HK-2 (cell line): ENCODE data around the gene F11.
"Not testable (repeated sequence)": the region's sequence is repeated elsewhere in the genome, so short reads cannot be mapped to it uniquely, and the experiment has no call there.

Experiments
- DNase-seq: peaks from one replicate; pipeline ENCODE4 v3.0.0-alpha.2; 2018; ENCODE audit not compliant: unreplicated experiment

Gene F11

GRCh38 chr4:186265683-186266652 is at the start of gene F11:
Gene F11, plus strand, starts transcription at chr4:186266189. Its CDS starts 948 bp downstream, at chr4:186267137.
- no peak for DNase-seq

- no peak for DNase-seq
Measured at GRCh38 chr4:186216465-186217024, 49.4 kb upstream of the F11 start.

- DNase-seq = no peak
Measured at GRCh38 chr4:186217733-186218293, 48.2 kb upstream of the F11 start.

- DNase-seq = no peak
Measured at GRCh38 chr4:186221624-186222023, 44.4 kb upstream of the F11 start.

- DNase-seq = no peak
Measured at GRCh38 chr4:186225848-186226247, 40.1 kb upstream of the F11 start.

- DNase-seq = no peak
Measured at GRCh38 chr4:186226521-186227189, 39.3 kb upstream of the F11 start.

- DNase-seq = no peak
Measured at GRCh38 chr4:186227221-186227620, 38.8 kb upstream of the F11 start, which contains the start of gene KLKB1. Gene KLKB1, plus strand, starts transcription at chr4:186227507. Its CDS starts 689 bp downstream, at chr4:186228196.

GRCh38 chr4:186227744-186228513 is 38.1 kb upstream of the F11 start:
- DNase-seq = no peak

- DNase-seq = no peak
Measured at GRCh38 chr4:186228514-186228894, 37.5 kb upstream of the F11 start.

GRCh38 chr4:186234367-186234766 is 31.6 kb upstream of the F11 start:
- no peak for DNase-seq

- DNase-seq = no peak
Measured at GRCh38 chr4:186236126-186236525, 29.9 kb upstream of the F11 start.

GRCh38 chr4:186240452-186240847 is 25.5 kb upstream of the F11 start:
- DNase-seq = no peak

GRCh38 chr4:186240848-186241491 is 25.0 kb upstream of the F11 start:
- DNase-seq = no peak

- DNase-seq = no peak
Measured at GRCh38 chr4:186241616-186242015, 24.4 kb upstream of the F11 start.

GRCh38 chr4:186242031-186242430 is 24.0 kb upstream of the F11 start:
- not testable (repeated sequence) for DNase-seq

- DNase-seq = no peak
Measured at GRCh38 chr4:186243331-186243730, 22.7 kb upstream of the F11 start.

- DNase-seq = no peak
Measured at GRCh38 chr4:186244835-186245234, 21.2 kb upstream of the F11 start.

- DNase-seq = not testable (repeated sequence)
Measured at GRCh38 chr4:186247062-186247752, 18.8 kb upstream of the F11 start.

- no peak for DNase-seq
Measured at GRCh38 chr4:186248643-186249042, 17.3 kb upstream of the F11 start.
